Measurements from ENCODE around the gene CHN2.

Gene CHN2

GRCh38 chr7:29173458-29173857 is 21.1 kb upstream of the CHN2 start:
- H3K27ac ChIP-seq: no peak overlapping the region
- H3K36me3 ChIP-seq (ENCODE audit: insufficient read depth): no peaks in the 10 kb centered on the region
- no peak overlapping the region for H3K9ac ChIP-seq
- no peaks in the 10 kb centered on the region for H4K20me1 ChIP-seq (ENCODE audit: insufficient read depth)
- H3K4me1 ChIP-seq (ENCODE audit: low read depth, poor library complexity, severe bottlenecking): no peaks in the 10 kb centered on the region
- no peak for TF ChIP-seq CTCF (conservative IDR thresholded peaks at IDR 0.05; ENCODE audit: low read depth, low read length)
- no peak overlapping the region for H3K4me3 ChIP-seq (IDR thresholded peaks at IDR 0.05; ENCODE audit: insufficient read depth, low read depth, low read length)
- no peak overlapping the region for H2AFZ ChIP-seq (ENCODE audit: low read depth)
- no peak overlapping the region for H3K4me2 ChIP-seq
- no peaks in the 10 kb centered on the region for H3K79me2 ChIP-seq (ENCODE audit: insufficient read depth, low read depth)
- no peaks in the 10 kb centered on the region for H3K27me3 ChIP-seq (ENCODE audit: insufficient read depth, low read depth)

DNA sequence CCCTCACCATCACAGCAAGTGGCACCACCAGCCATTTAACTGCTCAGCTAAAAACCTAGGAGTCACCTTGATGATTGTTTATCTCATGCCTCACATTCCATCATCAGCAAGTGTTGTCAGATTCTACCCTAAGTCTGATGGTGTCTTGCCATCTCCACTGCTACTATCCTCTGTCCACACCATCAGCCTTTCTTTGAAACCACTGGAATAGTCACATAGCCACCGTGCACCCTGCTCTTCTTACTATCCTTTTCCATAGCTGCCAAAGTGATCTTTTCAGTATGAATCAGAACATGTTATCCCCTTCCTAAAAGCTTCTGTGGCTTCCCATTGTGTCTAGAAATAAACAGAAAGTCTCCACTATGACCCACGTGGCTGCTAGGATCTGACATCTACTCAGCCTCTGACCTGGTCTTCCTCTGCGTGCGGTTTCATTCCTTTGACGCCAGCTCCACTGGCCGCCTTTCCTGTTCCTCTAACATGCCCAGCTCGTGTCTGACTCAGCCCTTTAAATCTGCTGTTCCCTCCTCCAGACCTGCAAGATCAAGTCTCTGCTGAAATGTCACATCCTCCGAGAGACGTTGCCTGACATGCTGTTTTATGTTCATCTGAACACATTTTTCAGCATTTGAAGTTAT is 16.5 kb upstream of the CHN2 start:
- H3K4me3 ChIP-seq (IDR thresholded peaks at IDR 0.05; ENCODE audit: insufficient read depth, low read depth, low read length): no peak overlapping the region
- H3K4me2 ChIP-seq: no peak overlapping the region
- H3K9ac ChIP-seq: no peak overlapping the region
- TF ChIP-seq CTCF (conservative IDR thresholded peaks at IDR 0.05; ENCODE audit: low read depth, low read length): no peak
- H3K36me3 ChIP-seq (ENCODE audit: insufficient read depth): no peaks in the 10 kb centered on the region
- H3K4me1 ChIP-seq (ENCODE audit: low read depth, poor library complexity, severe bottlenecking): no peaks in the 10 kb centered on the region
- no peak overlapping the region for H2AFZ ChIP-seq (ENCODE audit: low read depth)
- H4K20me1 ChIP-seq (ENCODE audit: insufficient read depth): no peaks in the 10 kb centered on the region
- no peaks in the 10 kb centered on the region for H3K79me2 ChIP-seq (ENCODE audit: insufficient read depth, low read depth)
- no peaks in the 10 kb centered on the region for H3K27me3 ChIP-seq (ENCODE audit: insufficient read depth, low read depth)
- H3K27ac ChIP-seq: no peak overlapping the region

DNA sequence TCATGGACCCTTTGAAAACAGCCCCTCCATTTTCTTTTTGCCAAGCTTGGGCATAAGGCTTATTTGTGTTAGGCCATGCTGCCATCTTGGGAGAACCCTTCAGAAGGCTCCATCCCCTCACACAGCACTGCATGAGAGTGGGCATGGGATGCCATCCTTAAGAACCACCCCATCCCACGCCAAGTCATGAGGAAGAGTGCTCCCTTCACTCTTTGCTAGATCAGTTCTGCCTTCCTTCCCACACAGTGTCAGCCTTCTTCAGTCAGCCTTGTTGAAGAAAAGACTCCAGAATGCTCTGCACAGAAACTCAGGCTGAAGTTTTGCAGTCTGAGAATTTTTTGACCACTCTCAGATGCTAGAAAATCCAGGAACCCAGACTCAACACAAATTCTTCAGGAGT is 15.5 kb upstream of the CHN2 start:
- Histone ChIP-seq H3K36me3 (ENCODE audit: insufficient read depth) (no peaks in the 10 kb centered on the region), H3K27ac (no peak overlapping the region), H3K4me3 (IDR thresholded peaks at IDR 0.05; ENCODE audit: insufficient read depth, low read depth, low read length) (no peak overlapping the region), H3K4me1 (ENCODE audit: low read depth, poor library complexity, severe bottlenecking) (no peaks in the 10 kb centered on the region), H3K27me3 (ENCODE audit: insufficient read depth, low read depth) (no peaks in the 10 kb centered on the region), H2AFZ (ENCODE audit: low read depth) (no peak overlapping the region), H4K20me1 (ENCODE audit: insufficient read depth) (no peaks in the 10 kb centered on the region), H3K9ac (no peak overlapping the region), H3K79me2 (ENCODE audit: insufficient read depth, low read depth) (no peaks in the 10 kb centered on the region), H3K4me2 (no peak overlapping the region)
- TF ChIP-seq CTCF (conservative IDR thresholded peaks at IDR 0.05; ENCODE audit: low read depth, low read length): no peak

DNA sequence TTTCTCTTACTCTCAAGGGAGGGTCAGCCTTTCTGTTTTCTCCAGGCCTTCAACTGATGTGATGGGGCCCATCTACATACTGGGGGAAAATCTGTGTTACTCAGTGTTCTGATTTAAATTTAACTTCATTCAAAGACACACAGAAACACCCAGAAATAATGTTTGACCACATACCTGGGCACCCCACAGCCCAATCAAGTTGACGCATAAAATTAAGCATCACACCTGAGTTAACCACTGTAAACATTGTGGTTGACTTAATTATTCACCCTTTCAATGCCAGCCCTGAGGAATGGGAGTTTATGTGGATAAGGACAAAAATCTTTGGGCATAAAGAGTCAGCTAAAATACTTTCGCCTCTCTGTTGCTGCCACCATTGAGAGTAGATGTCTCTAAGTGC is 10.0 kb upstream of the CHN2 start:
- Histone ChIP-seq H3K79me2 (ENCODE audit: insufficient read depth, low read depth) (no peaks in the 10 kb centered on the region), H4K20me1 (ENCODE audit: insufficient read depth) (no peaks in the 10 kb centered on the region), H3K4me1 (ENCODE audit: low read depth, poor library complexity, severe bottlenecking) (peaks cover under 1% of the 10 kb centered on the region), H2AFZ (ENCODE audit: low read depth) (no peak overlapping the region), H3K4me3 (IDR thresholded peaks at IDR 0.05; ENCODE audit: insufficient read depth, low read depth, low read length) (no peak overlapping the region), H3K4me2 (no peak overlapping the region), H3K27me3 (ENCODE audit: insufficient read depth, low read depth) (no peaks in the 10 kb centered on the region), H3K27ac (no peak overlapping the region), H3K36me3 (ENCODE audit: insufficient read depth) (no peaks in the 10 kb centered on the region), H3K9ac (no peak overlapping the region)
- no peak for TF ChIP-seq CTCF (conservative IDR thresholded peaks at IDR 0.05; ENCODE audit: low read depth, low read length)

Data from KMS-11 (cell line).